ENCODE results near the gene LGR5. TPM values are rescaled to one million over a fixed set of nuclear protein-coding genes. Genes with fewer than 3 reads are reported as not detected.

Gene LGR5
- total RNA-seq, 6 experiments from 2014 or later, result not detected

- peaks cover 9% of the 10 kb centered on the region for H3K4me1 Mint-ChIP-seq (ENCODE audit: low read depth)
- H3K27me3 Mint-ChIP-seq (ENCODE audit: insufficient read depth), result peaks cover 36% of the 10 kb centered on the region
These were observed 3.0 kb downstream of the LGR5 start for GRCh38 chr12:71442567-71442931.

GRCh38 chr12:71445071-71445470 lies 5.5 kb downstream of the LGR5 start:
- Mint-ChIP-seq H3K4me3 (no peak overlapping the region), H3K9me3 (no peaks in the 10 kb centered on the region), H3K36me3 (ENCODE audit: low read depth) (no peaks in the 10 kb centered on the region), H3K4me1 (ENCODE audit: low read depth) (no peaks in the 10 kb centered on the region), H3K27ac (no peak overlapping the region), H3K27me3 (ENCODE audit: insufficient read depth) (peaks cover 32% of the 10 kb centered on the region)
- TF ChIP-seq CTCF (IDR thresholded peaks at IDR 0.05), result no peak
- no peak for DNase-seq

More at GRCh38 chr12:71442567-71442931, 3.0 kb downstream of the LGR5 start:
- H3K4me3 Mint-ChIP-seq, result no peak overlapping the region
- no peak for DNase-seq
- H3K9me3 Mint-ChIP-seq, result no peaks in the 10 kb centered on the region
- TF ChIP-seq CTCF (IDR thresholded peaks at IDR 0.05), result no peak
- no peaks in the 10 kb centered on the region for H3K36me3 Mint-ChIP-seq (ENCODE audit: low read depth)
- no peak overlapping the region for H3K27ac Mint-ChIP-seq

GRCh38 chr12:71447691-71448132 lies 8.1 kb downstream of the LGR5 start:
- DNase-seq, result no peak
- no peaks in the 10 kb centered on the region for H3K4me1 Mint-ChIP-seq (ENCODE audit: low read depth)

GRCh38 chr12:71448150-71448581 lies 8.6 kb downstream of the LGR5 start:
- Mint-ChIP-seq H3K4me3 (no peak overlapping the region), H3K9me3 (no peaks in the 10 kb centered on the region), H3K27ac (no peak overlapping the region), H3K4me1 (ENCODE audit: low read depth) (no peaks in the 10 kb centered on the region), H3K27me3 (ENCODE audit: insufficient read depth) (peaks cover 20% of the 10 kb centered on the region), H3K36me3 (ENCODE audit: low read depth) (no peaks in the 10 kb centered on the region)
- no peak for TF ChIP-seq CTCF (IDR thresholded peaks at IDR 0.05)
- no peak for DNase-seq

More at GRCh38 chr12:71447691-71448132, 8.1 kb downstream of the LGR5 start:
- H3K9me3 Mint-ChIP-seq, result no peaks in the 10 kb centered on the region
- no peak for TF ChIP-seq CTCF (IDR thresholded peaks at IDR 0.05)
- H3K4me3 Mint-ChIP-seq, result no peak overlapping the region
- no peak overlapping the region for H3K27ac Mint-ChIP-seq
- no peaks in the 10 kb centered on the region for H3K36me3 Mint-ChIP-seq (ENCODE audit: low read depth)
- H3K27me3 Mint-ChIP-seq (ENCODE audit: insufficient read depth), result peaks cover 23% of the 10 kb centered on the region

GRCh38 chr12:71449373-71450070 lies 9.9 kb downstream of the LGR5 start:
- no peak overlapping the region for H3K27ac Mint-ChIP-seq
- TF ChIP-seq CTCF (IDR thresholded peaks at IDR 0.05), result no peak
- no peak overlapping the region for H3K4me3 Mint-ChIP-seq
- no peaks in the 10 kb centered on the region for H3K9me3 Mint-ChIP-seq
- no peaks in the 10 kb centered on the region for H3K4me1 Mint-ChIP-seq (ENCODE audit: low read depth)
- no peak for DNase-seq
- peaks cover 26% of the 10 kb centered on the region for H3K27me3 Mint-ChIP-seq (ENCODE audit: insufficient read depth)
- H3K36me3 Mint-ChIP-seq (ENCODE audit: low read depth), result no peaks in the 10 kb centered on the region
